Right ventricle myocardium inferior (tissue), 1 donor: ENCODE data around the gene TDRD10. TPM values are rescaled to one million over a fixed set of nuclear protein-coding genes. Genes with fewer than 3 reads are reported as not detected.
A peak's percentile ranks its signal among the peaks of the same experiment; 100 is the strongest.
"Not testable (repeated sequence)": the region's sequence is repeated elsewhere in the genome, so short reads cannot be mapped to it uniquely, and the experiment has no call there.

ENCODE experiments used
- ATAC-seq: fragments of 200-7000 bp; cut with Tn5 transposase; one replicate; pipeline ENCODE4 v1.9.1; 2020; ENCODE audit warnings: mild to moderate bottlenecking, moderate library complexity
- DNase-seq: peaks from one replicate; pipeline ENCODE4 v3.0.0; 2021; ENCODE audit errors: missing footprints
- intact Hi-C: fragments of 100-400 bp; cut with DNase I; formaldehyde crosslinking; loops from one replicate; pipeline ENCODE4 v1.11.0; 2022
- total RNA-seq: library from RNA; stranded (reverse); fragmentation: NEBNext Ultra II Directional; extraction: Animal tissue kit (Norgen Biotek cat#: 25700); gene quantifications from one replicate; pipeline ENCODE4 v1.2.1, GENCODE V29; 2021
- donor health status: DM: no; HTN: yes; CAD: no; lungs with severe emphysema.

The TDRD10 gene
- total RNA-seq, 1 donor from 2014 or later = 2.2 TPM

DNA sequence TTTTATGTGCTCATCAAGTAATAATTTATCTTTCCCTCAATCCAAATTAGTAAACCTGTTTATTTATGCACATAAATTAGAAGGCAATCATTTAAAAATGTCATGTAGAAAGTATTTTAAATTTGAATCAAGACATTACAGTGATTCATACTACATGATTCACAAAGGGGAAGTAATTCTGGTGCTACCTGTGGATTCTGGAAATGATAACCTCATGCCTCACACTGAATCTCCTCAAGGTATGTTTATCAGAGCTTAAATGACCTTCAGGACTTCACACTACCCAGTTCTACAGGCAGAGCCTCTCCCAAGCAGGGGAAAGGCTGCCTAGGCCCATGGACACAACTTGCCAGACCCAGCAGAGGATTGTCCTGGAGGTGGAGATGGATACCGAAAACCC, 25.2 kb upstream of the TDRD10 start:
- intact Hi-C loops = loop anchor here (5.0 kb wide), 1 partner anchor 401 kb away; no protein-coding TSS in a partner anchor
- no peak for ATAC-seq
- no peak for DNase-seq

- DNase-seq (no peak), ATAC-seq (no peak)
- intact Hi-C loops = loop anchor here (5.0 kb wide), 1 partner anchor 399 kb away; no protein-coding TSS in a partner anchor
Observed at GRCh38 chr1:154478013-154478412, 24.0 kb upstream of the TDRD10 start.

DNA sequence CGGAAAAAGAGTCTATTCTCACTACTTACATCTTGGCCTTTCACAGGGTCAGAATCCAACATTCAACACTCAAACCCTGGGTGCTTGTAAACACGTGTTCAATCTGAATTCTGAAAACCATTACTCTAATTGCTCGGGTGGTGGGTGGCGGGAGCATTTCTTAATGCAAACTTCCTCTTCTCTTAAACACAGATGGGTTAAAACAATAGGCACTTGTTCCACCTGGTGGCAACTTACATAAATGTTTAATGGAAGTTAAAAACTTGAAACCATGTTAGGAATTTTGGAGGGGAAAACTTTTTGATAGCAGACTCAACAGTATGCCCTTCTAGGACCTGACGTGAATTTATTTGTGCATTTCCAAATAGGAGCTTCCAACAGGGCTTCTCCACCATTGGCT, 23.4 kb upstream of the TDRD10 start:
- intact Hi-C loops = loop anchor here (5.0 kb wide), 1 partner anchor 399 kb away; no protein-coding TSS in a partner anchor
- ATAC-seq (no peak), DNase-seq (no peak)

GRCh38 chr1:154479764-154480421, 22.1 kb upstream of the TDRD10 start:
- DNase-seq (no peak), ATAC-seq (peak; percentile 95)
- intact Hi-C loops = loop anchor here (1.0 to 10.0 kb wide), 4 partner anchors 22 to 605 kb away; partner anchors contain the start of genes SHE and TDRD10

DNA sequence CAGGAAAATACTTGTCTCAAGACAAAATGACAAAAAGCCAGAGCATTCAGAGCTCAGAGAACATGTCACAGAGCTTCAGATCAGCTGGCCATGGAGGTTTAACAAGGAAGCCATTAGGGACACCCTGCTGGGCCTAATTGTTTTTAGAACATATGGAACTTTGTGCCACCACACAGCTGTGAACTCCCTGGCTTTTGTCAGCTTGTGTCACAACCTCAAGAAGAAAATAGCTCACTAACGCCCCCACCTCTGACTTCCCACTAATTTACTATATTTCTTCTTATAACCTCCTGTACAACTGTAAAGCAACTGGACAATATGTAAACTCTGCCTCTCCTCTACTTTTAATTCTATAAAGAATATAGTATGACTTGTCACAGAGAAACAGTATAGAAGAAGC, 21.0 kb upstream of the TDRD10 start:
- intact Hi-C loops = loop anchor here (10.0 kb wide), 1 partner anchor 604 kb away; no protein-coding TSS in a partner anchor
- ATAC-seq (no peak), DNase-seq (no peak)

- ATAC-seq (no peak), DNase-seq (peak; percentile 53)
- intact Hi-C loops = loop anchor here (2.0 to 10.0 kb wide), 2 partner anchors 17 to 601 kb away; no protein-coding TSS in a partner anchor
Observed at GRCh38 chr1:154483941-154484803, 17.8 kb upstream of the TDRD10 start.

- DNase-seq (peak; percentile 60), ATAC-seq (peak; percentile 69)
- intact Hi-C loops = loop anchor here (2.0 to 10.0 kb wide), 2 partner anchors 16 to 600 kb away; no protein-coding TSS in a partner anchor
Observed at GRCh38 chr1:154485106-154485505, 16.9 kb upstream of the TDRD10 start.

DNA sequence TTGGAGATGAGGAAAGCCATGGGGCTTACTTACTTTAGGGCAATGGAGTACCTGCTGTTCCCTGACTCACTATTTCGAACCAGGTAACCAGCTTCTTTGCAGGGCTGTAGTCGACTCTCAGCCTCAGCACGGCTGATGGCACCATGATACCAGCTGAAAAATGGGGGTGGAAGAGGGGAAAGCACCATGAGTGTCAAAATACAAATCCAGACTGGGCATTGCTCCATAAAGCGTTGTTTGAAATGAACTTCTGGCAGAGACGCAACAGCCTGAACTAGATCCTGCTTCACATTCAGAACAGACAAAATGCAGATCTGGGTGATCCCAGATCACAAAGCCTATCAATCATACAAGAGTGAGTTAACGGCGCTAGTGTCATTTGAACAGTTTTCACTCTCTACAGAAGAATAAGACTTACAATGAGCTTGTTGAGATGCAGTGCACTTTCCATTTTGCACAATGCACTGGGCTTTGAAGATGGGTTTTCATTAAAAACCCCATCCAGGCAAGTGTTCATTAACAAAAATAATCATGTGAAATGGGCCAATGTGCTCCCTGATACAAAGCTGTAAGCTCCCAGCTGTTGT, 16.0 kb upstream of the TDRD10 start:
- intact Hi-C loops = loop anchor here (2.0 to 10.0 kb wide), 2 partner anchors 15 to 599 kb away; no protein-coding TSS in a partner anchor
- no peak for ATAC-seq
- DNase-seq = no peak

DNA sequence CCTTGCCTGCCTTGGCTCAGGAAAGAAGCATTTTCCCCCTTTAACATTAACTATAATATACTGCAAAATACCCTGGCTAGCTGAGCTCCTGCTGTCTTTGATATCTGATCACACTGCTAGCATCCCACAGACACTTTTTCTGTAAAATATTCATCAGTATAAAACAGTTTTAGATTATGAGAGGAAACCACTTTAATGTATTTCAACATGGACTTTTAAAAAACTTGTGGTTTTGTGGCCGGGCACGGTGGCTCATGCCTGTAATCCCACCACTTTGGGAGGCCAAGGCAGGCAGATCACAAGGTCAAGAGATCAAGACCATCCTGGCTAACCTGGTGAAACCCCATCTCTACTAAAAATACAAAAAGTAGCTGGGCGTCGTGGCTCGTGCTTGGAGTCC, 15.3 kb upstream of the TDRD10 start:
- intact Hi-C loops = loop anchor here (10.0 kb wide), 1 partner anchor 598 kb away; no protein-coding TSS in a partner anchor
- DNase-seq, ATAC-seq: not testable (repeated sequence)

DNA sequence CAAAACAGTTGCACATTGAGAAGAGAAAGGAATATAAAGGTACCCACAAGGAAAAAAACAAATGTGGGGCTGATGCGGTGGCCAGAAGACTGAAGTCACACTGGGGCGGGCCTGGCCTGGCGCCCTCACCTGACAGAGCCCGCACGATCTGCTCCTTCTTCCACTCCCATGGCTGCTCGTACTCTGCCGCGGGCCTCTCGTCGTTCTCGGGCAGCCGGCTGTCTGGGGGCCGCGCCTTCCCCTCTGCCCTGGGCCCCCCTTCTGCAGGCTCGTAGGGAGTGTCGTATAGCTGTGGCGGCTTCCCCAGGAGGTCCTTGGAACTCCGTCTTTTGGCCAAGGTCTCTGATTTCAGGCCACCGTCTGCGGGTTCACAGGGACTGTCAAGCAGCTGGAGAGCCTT, 13.1 kb upstream of the TDRD10 start:
- ATAC-seq = no peak
- intact Hi-C loops = loop anchor here (10.0 kb wide), 1 partner anchor 596 kb away; no protein-coding TSS in a partner anchor

GRCh38 chr1:154489695-154490274, 12.2 kb upstream of the TDRD10 start:
- intact Hi-C loops = loop anchor here (10.0 kb wide), 1 partner anchor 595 kb away; no protein-coding TSS in a partner anchor

More for the DNA sequence above, 13.1 kb upstream of the TDRD10 start:
- no peak for DNase-seq

GRCh38 chr1:154490317-154490716, 11.7 kb upstream of the TDRD10 start:
- intact Hi-C loops = no loop called here
- ATAC-seq = no peak
- no peak for DNase-seq

More at GRCh38 chr1:154489695-154490274, 12.2 kb upstream of the TDRD10 start:
- DNase-seq (no peak), ATAC-seq (no peak)

- ATAC-seq (no peak), DNase-seq (no peak)
- intact Hi-C loops = no loop called here
Observed at GRCh38 chr1:154492115-154492514, 9.9 kb upstream of the TDRD10 start.

DNA sequence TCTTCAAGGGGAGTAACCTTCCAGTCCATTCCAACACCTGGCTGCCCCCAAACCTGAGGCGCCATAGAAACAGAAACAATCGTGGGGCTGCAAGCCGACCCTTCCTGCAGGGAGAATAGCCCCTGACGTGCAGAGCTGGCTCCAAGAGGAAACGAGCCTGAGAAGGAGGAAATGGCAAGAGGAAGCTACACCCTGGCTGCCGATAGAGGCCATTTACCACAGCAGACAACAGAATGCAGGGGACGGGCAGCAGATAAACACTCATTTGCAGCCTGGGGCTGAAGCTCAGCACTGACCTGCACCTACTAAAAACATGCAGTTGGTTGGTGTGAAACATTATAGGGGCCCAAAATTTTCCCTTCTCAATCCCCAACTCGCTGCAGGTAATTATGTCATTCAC, 8.7 kb upstream of the TDRD10 start:
- intact Hi-C loops = no loop called here
- DNase-seq (no peak), ATAC-seq (peak; percentile 61)

- DNase-seq = no peak
- intact Hi-C loops = no loop called here
Observed at GRCh38 chr1:154495496-154496273, 6.3 kb upstream of the TDRD10 start.

DNA sequence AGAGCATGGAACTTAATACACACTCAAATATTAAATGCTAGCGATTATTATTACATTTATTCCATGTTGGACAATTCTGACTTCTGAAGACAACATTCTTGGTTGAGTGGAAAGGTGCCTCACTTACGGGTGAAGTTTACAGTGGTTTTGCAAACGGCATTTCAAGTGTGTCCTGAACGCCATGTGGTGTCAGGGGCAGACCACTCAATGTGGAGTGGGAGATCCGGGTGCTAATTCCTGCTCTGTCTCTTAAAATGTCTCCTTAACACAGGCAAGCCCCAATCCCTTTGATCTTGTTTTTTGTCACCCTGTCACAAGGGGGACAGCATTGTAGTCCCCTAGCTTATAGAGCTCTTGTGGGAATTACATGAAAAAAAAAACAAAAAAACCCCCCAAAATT, 5.6 kb upstream of the TDRD10 start:
- ATAC-seq = no peak
- intact Hi-C loops = no loop called here
- DNase-seq = no peak

More at GRCh38 chr1:154495496-154496273, 6.3 kb upstream of the TDRD10 start:
- ATAC-seq = no peak

GRCh38 chr1:154497026-154497806, 4.8 kb upstream of the TDRD10 start:
- ATAC-seq = peak; percentile 24
- intact Hi-C loops = no loop called here
- DNase-seq = no peak
